ENCODE data around the gene ADI1.

DNA sequence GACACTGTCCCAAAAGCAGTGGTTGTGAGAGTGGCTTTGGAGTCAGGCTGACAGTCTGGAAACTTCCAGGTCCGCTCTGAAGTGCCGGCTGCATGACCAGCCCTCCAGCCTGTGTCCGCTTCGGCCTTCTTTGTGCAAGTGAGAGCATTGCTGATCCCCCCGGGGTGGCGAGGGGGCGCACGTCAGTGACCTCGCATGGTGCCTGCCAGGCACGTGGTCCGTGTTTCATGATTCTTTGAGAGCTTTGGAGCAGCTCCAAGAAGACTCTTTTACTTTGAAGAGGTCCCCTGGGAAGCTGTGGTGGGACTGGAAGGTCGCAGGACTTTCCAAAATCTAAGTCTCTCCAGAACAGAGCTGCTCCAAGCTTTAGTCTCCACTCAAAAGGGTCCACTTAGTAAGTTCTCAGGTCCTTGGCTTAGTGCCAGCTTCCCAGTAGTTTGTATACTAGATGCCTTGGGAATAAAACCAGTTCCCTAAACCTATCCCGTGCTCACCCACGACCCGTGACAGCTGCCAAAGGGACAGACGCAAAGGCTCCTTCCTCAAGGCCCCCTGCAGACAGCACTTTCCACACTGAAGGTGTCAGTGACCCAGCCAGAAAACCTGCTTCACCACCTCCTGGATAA lies 68.8 kb downstream of the ADI1 start:
- TF ChIP-seq EP300 (IDR thresholded peaks at IDR 0.05) (no peak), POLR2AphosphoS5 (IDR thresholded peaks at IDR 0.05) (no peak), POLR2A (IDR thresholded peaks at IDR 0.05; ENCODE audit: low read depth) (no peak), CTCF (IDR thresholded peaks at IDR 0.05) (no peak)

Measured in esophagus muscularis mucosa (tissue), 4 donors.